ENCODE measurements around the gene PGA5.
"Not testable (repeated sequence)": the region's sequence is repeated elsewhere in the genome, so short reads cannot be mapped to it uniquely, and the experiment has no call there.

DNA sequence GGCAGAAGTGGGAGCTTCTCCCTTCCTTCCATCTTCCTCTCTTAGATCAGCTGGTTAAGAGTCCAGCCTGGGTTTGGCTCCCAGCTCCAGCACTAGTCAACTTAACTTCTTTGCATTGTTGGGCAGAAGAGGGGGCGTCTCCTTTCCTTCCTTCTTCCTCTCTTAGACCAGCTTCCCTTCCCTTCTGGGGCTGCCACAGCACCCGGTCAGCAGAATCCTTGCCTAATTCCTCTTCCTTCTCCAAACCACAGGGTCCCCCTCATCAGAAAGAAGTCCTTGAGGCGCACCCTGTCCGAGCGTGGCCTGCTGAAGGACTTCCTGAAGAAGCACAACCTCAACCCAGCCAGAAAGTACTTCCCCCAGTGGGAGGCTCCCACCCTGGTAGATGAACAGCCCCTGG, 18.3 kb upstream of the PGA5 start:
- TF ChIP-seq, protein P1, sequence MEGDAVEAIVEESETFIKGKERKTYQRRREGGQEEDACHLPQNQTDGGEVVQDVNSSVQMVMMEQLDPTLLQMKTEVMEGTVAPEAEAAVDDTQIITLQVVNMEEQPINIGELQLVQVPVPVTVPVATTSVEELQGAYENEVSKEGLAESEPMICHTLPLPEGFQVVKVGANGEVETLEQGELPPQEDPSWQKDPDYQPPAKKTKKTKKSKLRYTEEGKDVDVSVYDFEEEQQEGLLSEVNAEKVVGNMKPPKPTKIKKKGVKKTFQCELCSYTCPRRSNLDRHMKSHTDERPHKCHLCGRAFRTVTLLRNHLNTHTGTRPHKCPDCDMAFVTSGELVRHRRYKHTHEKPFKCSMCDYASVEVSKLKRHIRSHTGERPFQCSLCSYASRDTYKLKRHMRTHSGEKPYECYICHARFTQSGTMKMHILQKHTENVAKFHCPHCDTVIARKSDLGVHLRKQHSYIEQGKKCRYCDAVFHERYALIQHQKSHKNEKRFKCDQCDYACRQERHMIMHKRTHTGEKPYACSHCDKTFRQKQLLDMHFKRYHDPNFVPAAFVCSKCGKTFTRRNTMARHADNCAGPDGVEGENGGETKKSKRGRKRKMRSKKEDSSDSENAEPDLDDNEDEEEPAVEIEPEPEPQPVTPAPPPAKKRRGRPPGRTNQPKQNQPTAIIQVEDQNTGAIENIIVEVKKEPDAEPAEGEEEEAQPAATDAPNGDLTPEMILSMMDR (IDR thresholded peaks at IDR 0.05) = not testable (repeated sequence)
- not testable (repeated sequence) for TF ChIP-seq POLR2A, POLR2AphosphoS5, EP300 (IDR thresholded peaks at IDR 0.05)

Data from stomach (tissue), 4 donors.